MM.1S (cell line): ENCODE data around the gene TGM3.

ENCODE experiments used
- DNase-seq: peaks from one replicate; pipeline ENCODE4 v3.0.0-alpha.2; 2015
- H2AFZ ChIP-seq: fragments of 300-600 bp; sonication (generic); 2 replicates; pipeline ENCODE4 v1.6.0; 2016; ENCODE audit warnings: antibody characterized with exemption, low read length
- H3F3A ChIP-seq: fragments of 300-600 bp; sonication (generic); 2 replicates; pipeline ENCODE4 v1.6.1; 2016; ENCODE audit warnings: mild to moderate bottlenecking, antibody characterized with exemption, low read length, moderate library complexity, mixed read lengths; ENCODE audit not compliant: insufficient read depth
- H3K27ac ChIP-seq: fragments of 300-600 bp; sonication (generic); 2 replicates; pipeline ENCODE4 v1.5.1; 2016; ENCODE audit warnings: mild to moderate bottlenecking, low read length
- H3K27me3 ChIP-seq: fragments of 300-600 bp; sonication (generic); replicated peaks from 2 replicates; pipeline ENCODE4 v1.6.0; 2016; ENCODE audit warnings: low read length; ENCODE audit not compliant: insufficient read depth
- H3K36me3 ChIP-seq: fragments of 300-600 bp; sonication (generic); replicated peaks from 2 replicates; pipeline ENCODE4 v1.6.1; 2016; ENCODE audit warnings: mild to moderate bottlenecking, low read length, mixed read lengths; ENCODE audit not compliant: insufficient read depth
- H3K4me1 ChIP-seq: fragments of 300-600 bp; sonication (generic); 2 replicates; pipeline ENCODE4 v1.6.1; 2016; ENCODE audit warnings: low read length, mixed read lengths
- H3K4me2 ChIP-seq: fragments of 300-600 bp; sonication (generic); 2 replicates; pipeline ENCODE4 v1.6.0; 2016; ENCODE audit warnings: low read depth, low read length
- H3K4me3 ChIP-seq: fragments of 300-600 bp; sonication (generic); 2 replicates; pipeline ENCODE4 v1.5.1; 2016; ENCODE audit warnings: low read length, mixed read lengths
- H3K79me2 ChIP-seq: fragments of 300-600 bp; sonication (generic); 2 replicates; pipeline ENCODE4 v1.6.1; 2016; ENCODE audit warnings: mixed run types, low read length, mixed read lengths
- H3K9ac ChIP-seq: fragments of 300-600 bp; sonication (generic); 2 replicates; pipeline ENCODE4 v1.6.1; 2016; ENCODE audit warnings: low read length, mixed read lengths
- H3K9me2 ChIP-seq: fragments of 300-600 bp; sonication (generic); replicated peaks from 2 replicates; pipeline ENCODE4 v1.6.1; 2016; ENCODE audit warnings: mild to moderate bottlenecking, low read length, mixed read lengths; ENCODE audit not compliant: insufficient read depth
- H3K9me3 ChIP-seq: fragments of 300-600 bp; sonication (generic); replicated peaks from 2 replicates; pipeline ENCODE4 v1.6.1; 2016; ENCODE audit warnings: mild to moderate bottlenecking, low read length, mixed read lengths; ENCODE audit not compliant: insufficient read depth
- H4K20me1 ChIP-seq: fragments of 300-600 bp; sonication (generic); 2 replicates; pipeline ENCODE4 v1.6.1; 2016; ENCODE audit warnings: mild to moderate bottlenecking, low read length, moderate library complexity, mixed read lengths; ENCODE audit not compliant: insufficient read depth
- CTCF ChIP-seq: fragments of 300-600 bp; sonication (generic); IDR thresholded peaks from 2 replicates; pipeline ENCODE4 v1.5.1; 2016; ENCODE audit warnings: antibody characterized with exemption, low read length, mixed read lengths
- EZH2 ChIP-seq: fragments of 300-600 bp; sonication (generic); optimal IDR thresholded peaks from 2 replicates; pipeline ENCODE3; 2017; ENCODE audit warnings: low read depth, mild to moderate bottlenecking, antibody characterized with exemption, low read length, mixed read lengths
- EZH2phosphoT487 ChIP-seq: fragments of 300-600 bp; sonication (generic); IDR thresholded peaks from 2 replicates; pipeline ENCODE4 v1.6.1; 2018; ENCODE audit warnings: antibody characterized with exemption, low read length

The TGM3 gene

GRCh38 chr20:2312876-2313275 is 17.1 kb downstream of the TGM3 start:
- H4K20me1 ChIP-seq = no peaks in the 10 kb centered on the region
- no peak for TF ChIP-seq EZH2phosphoT487
- TF ChIP-seq EZH2 = no peak
- no peak for TF ChIP-seq CTCF
- no peak overlapping the region for H3K4me2 ChIP-seq
- H3K36me3 ChIP-seq = no peaks in the 10 kb centered on the region
- H3K4me1 ChIP-seq = no peaks in the 10 kb centered on the region
- no peak overlapping the region for H3K9ac ChIP-seq
- H3K27ac ChIP-seq = no peak overlapping the region
- no peaks in the 10 kb centered on the region for H3K79me2 ChIP-seq
- H2AFZ ChIP-seq = no peak overlapping the region
- H3K4me3 ChIP-seq = no peak overlapping the region
- H3K27me3 ChIP-seq = no peaks in the 10 kb centered on the region
- H3K9me2 ChIP-seq = no peaks in the 10 kb centered on the region
- H3F3A ChIP-seq = no peaks in the 10 kb centered on the region
- H3K9me3 ChIP-seq = no peaks in the 10 kb centered on the region
- no peak for DNase-seq

- H3K79me2 ChIP-seq = no peaks in the 10 kb centered on the region
- TF ChIP-seq EZH2 = no peak
- no peak overlapping the region for H3K4me2 ChIP-seq
- H3K4me1 ChIP-seq = no peaks in the 10 kb centered on the region
- no peaks in the 10 kb centered on the region for H3K9me2 ChIP-seq
- no peaks in the 10 kb centered on the region for H3K36me3 ChIP-seq
- no peak overlapping the region for H3K27ac ChIP-seq
- H3K9ac ChIP-seq = no peak overlapping the region
- H3K4me3 ChIP-seq = no peak overlapping the region
- H2AFZ ChIP-seq = no peak overlapping the region
- H4K20me1 ChIP-seq = no peaks in the 10 kb centered on the region
- H3K9me3 ChIP-seq = no peaks in the 10 kb centered on the region
- no peaks in the 10 kb centered on the region for H3F3A ChIP-seq
- no peak for DNase-seq
- no peaks in the 10 kb centered on the region for H3K27me3 ChIP-seq
These were observed 17.5 kb downstream of the TGM3 start for GRCh38 chr20:2313316-2313715.

GRCh38 chr20:2314759-2315439 is 19.1 kb downstream of the TGM3 start:
- no peaks in the 10 kb centered on the region for H3K79me2 ChIP-seq
- H3K4me3 ChIP-seq = no peak overlapping the region
- no peaks in the 10 kb centered on the region for H3K9me2 ChIP-seq
- no peak overlapping the region for H3K27ac ChIP-seq
- no peak for DNase-seq
- H4K20me1 ChIP-seq = no peaks in the 10 kb centered on the region
- no peak overlapping the region for H2AFZ ChIP-seq
- H3F3A ChIP-seq = no peaks in the 10 kb centered on the region
- no peaks in the 10 kb centered on the region for H3K36me3 ChIP-seq
- H3K9ac ChIP-seq = no peak overlapping the region
- no peaks in the 10 kb centered on the region for H3K4me1 ChIP-seq
- H3K4me2 ChIP-seq = no peak overlapping the region
- no peaks in the 10 kb centered on the region for H3K27me3 ChIP-seq
- TF ChIP-seq EZH2 (no peak), EZH2phosphoT487 (no peak), CTCF (no peak)
- H3K9me3 ChIP-seq = no peaks in the 10 kb centered on the region

- no peaks in the 10 kb centered on the region for H3K79me2 ChIP-seq
- no peaks in the 10 kb centered on the region for H3K27me3 ChIP-seq
- H3K4me3 ChIP-seq = no peak overlapping the region
- DNase-seq = no peak
- H2AFZ ChIP-seq = no peak overlapping the region
- no peaks in the 10 kb centered on the region for H4K20me1 ChIP-seq
- no peak overlapping the region for H3K27ac ChIP-seq
- no peaks in the 10 kb centered on the region for H3K9me2 ChIP-seq
- no peak for TF ChIP-seq CTCF
- TF ChIP-seq EZH2 = no peak
- TF ChIP-seq EZH2phosphoT487 = no peak
- H3F3A ChIP-seq = no peaks in the 10 kb centered on the region
- H3K4me1 ChIP-seq = no peaks in the 10 kb centered on the region
- H3K4me2 ChIP-seq = no peak overlapping the region
- no peak overlapping the region for H3K9ac ChIP-seq
- no peaks in the 10 kb centered on the region for H3K9me3 ChIP-seq
- no peaks in the 10 kb centered on the region for H3K36me3 ChIP-seq
These were observed 19.6 kb downstream of the TGM3 start for GRCh38 chr20:2315440-2315778.
